ENCODE data around the gene SPATA13.

SPATA13 gene

GRCh38 chr13:24299488-24300114, 139.1 kb downstream of the SPATA13 start:
- DNase-seq (ENCODE audit: low read depth), result no peak
- TF ChIP-seq CTCF (IDR thresholded peaks at IDR 0.05; ENCODE audit: control insufficient read depth, insufficient read depth, low read depth, low read length, missing control alignments), result no peak
- no peak overlapping the region for H3K4me3 ChIP-seq (ENCODE audit: control insufficient read depth, low read depth, low read length)

- no peak overlapping the region for H3K4me3 ChIP-seq (ENCODE audit: control insufficient read depth, low read depth, low read length)
- DNase-seq (ENCODE audit: low read depth), result no peak
- no peak for TF ChIP-seq CTCF (IDR thresholded peaks at IDR 0.05; ENCODE audit: control insufficient read depth, insufficient read depth, low read depth, low read length, missing control alignments)
Observed at GRCh38 chr13:24301434-24301833, 140.9 kb downstream of the SPATA13 start.

- TF ChIP-seq CTCF (IDR thresholded peaks at IDR 0.05; ENCODE audit: control insufficient read depth, insufficient read depth, low read depth, low read length, missing control alignments), result no peak
- no peak overlapping the region for H3K4me3 ChIP-seq (ENCODE audit: control insufficient read depth, low read depth, low read length)
- DNase-seq (ENCODE audit: low read depth), result no peak
Observed at GRCh38 chr13:24301911-24302310, 141.4 kb downstream of the SPATA13 start.

GRCh38 chr13:24304620-24305019, 144.1 kb downstream of the SPATA13 start:
- H3K4me3 ChIP-seq (ENCODE audit: control insufficient read depth, low read depth, low read length), result no peak overlapping the region
- DNase-seq (ENCODE audit: low read depth), result no peak
- TF ChIP-seq CTCF (IDR thresholded peaks at IDR 0.05; ENCODE audit: control insufficient read depth, insufficient read depth, low read depth, low read length, missing control alignments), result no peak

GRCh38 chr13:24306632-24307031, 146.1 kb downstream of the SPATA13 start:
- DNase-seq (ENCODE audit: low read depth), result peak; percentile 31
- TF ChIP-seq CTCF (IDR thresholded peaks at IDR 0.05; ENCODE audit: control insufficient read depth, insufficient read depth, low read depth, low read length, missing control alignments), result no peak

GRCh38 chr13:24307211-24308067, 146.9 kb downstream of the SPATA13 start:
- H3K4me3 ChIP-seq (ENCODE audit: control insufficient read depth, low read depth, low read length), result no peak overlapping the region
- TF ChIP-seq CTCF (IDR thresholded peaks at IDR 0.05; ENCODE audit: control insufficient read depth, insufficient read depth, low read depth, low read length, missing control alignments), result no peak
- no peak for DNase-seq (ENCODE audit: low read depth)

More at GRCh38 chr13:24306632-24307031, 146.1 kb downstream of the SPATA13 start:
- no peak overlapping the region for H3K4me3 ChIP-seq (ENCODE audit: control insufficient read depth, low read depth, low read length)
